Measurements from ENCODE around the gene HIBADH. TPM values are rescaled to one million over a fixed set of nuclear protein-coding genes. Genes with fewer than 3 reads are reported as not detected.

HIBADH gene
- total RNA-seq, 1 experiment from 2014 or later = 31.2 TPM

DNA sequence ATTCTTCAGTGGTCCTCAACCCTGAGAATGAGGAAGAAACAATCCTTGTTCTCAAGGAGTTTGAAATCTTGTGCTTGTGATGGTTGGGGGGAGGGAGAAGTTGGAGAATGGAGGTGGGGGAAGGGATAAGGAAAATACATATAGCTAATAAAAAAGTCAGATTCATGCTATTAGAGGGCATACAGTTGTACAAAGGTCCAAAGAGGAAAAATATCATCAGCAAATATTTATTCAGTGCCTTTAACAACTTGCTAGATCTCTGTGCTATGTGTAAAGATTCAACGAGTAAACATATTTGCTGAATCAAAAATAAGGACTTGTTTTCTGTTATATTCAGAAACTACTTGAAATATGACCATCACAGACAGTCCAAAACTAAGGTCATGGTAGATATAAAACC, 114.4 kb downstream of the HIBADH start:
- Histone ChIP-seq H3K36me3 (ENCODE audit: control insufficient read depth, insufficient read depth, low read length) (no peaks in the 10 kb centered on the region), H3K27ac (ENCODE audit: low read length) (no peak overlapping the region), H3K9me3 (ENCODE audit: control insufficient read depth, insufficient read depth, low read depth, low read length) (no peaks in the 10 kb centered on the region), H3K27me3 (ENCODE audit: control insufficient read depth, insufficient read depth, low read length) (no peaks in the 10 kb centered on the region), H3K4me3 (ENCODE audit: low read depth in 2 of 2, low read length in 2 of 2) (no peak overlapping the region), H3K4me1 (ENCODE audit: control insufficient read depth, insufficient read depth, low read length) (no peaks in the 10 kb centered on the region)
- in situ Hi-C loops (cut with HindIII; ENCODE audit: low pct_unique_long_range_greater_than_20kb, low sequenced_read_pairs) = no loop called here
- intact Hi-C loops (cut with micrococcal nuclease; ENCODE audit: unreplicated experiment) = no loop called here
- ATAC-seq (no peak), DNase-seq (ENCODE audit: low read depth, low spot score) (no peak)
- ChIA-PET POLR2A (no interaction called here), CTCF (no interaction called here)
- no TSS peak for BruUV-seq (replicated peaks)
- TF ChIP-seq TCF7L2 (IDR thresholded peaks at IDR 0.05; ENCODE audit: low read depth, low read length) (no peak), SIN3A (IDR thresholded peaks at IDR 0.05; ENCODE audit: borderline replicate concordance, insufficient read depth, low read depth, low read length) (no peak), POLR2AphosphoS5 (IDR thresholded peaks at IDR 0.05; ENCODE audit: low read depth, low read length) (no peak)
- TF ChIP-seq, protein P1, sequence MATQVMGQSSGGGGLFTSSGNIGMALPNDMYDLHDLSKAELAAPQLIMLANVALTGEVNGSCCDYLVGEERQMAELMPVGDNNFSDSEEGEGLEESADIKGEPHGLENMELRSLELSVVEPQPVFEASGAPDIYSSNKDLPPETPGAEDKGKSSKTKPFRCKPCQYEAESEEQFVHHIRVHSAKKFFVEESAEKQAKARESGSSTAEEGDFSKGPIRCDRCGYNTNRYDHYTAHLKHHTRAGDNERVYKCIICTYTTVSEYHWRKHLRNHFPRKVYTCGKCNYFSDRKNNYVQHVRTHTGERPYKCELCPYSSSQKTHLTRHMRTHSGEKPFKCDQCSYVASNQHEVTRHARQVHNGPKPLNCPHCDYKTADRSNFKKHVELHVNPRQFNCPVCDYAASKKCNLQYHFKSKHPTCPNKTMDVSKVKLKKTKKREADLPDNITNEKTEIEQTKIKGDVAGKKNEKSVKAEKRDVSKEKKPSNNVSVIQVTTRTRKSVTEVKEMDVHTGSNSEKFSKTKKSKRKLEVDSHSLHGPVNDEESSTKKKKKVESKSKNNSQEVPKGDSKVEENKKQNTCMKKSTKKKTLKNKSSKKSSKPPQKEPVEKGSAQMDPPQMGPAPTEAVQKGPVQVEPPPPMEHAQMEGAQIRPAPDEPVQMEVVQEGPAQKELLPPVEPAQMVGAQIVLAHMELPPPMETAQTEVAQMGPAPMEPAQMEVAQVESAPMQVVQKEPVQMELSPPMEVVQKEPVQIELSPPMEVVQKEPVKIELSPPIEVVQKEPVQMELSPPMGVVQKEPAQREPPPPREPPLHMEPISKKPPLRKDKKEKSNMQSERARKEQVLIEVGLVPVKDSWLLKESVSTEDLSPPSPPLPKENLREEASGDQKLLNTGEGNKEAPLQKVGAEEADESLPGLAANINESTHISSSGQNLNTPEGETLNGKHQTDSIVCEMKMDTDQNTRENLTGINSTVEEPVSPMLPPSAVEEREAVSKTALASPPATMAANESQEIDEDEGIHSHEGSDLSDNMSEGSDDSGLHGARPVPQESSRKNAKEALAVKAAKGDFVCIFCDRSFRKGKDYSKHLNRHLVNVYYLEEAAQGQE (IDR thresholded peaks at IDR 0.05; ENCODE audit: insufficient read depth in 1 of 2, low read depth in 2 of 2, low read length in 1 of 2) = no peak
- TF ChIP-seq, protein P2, sequence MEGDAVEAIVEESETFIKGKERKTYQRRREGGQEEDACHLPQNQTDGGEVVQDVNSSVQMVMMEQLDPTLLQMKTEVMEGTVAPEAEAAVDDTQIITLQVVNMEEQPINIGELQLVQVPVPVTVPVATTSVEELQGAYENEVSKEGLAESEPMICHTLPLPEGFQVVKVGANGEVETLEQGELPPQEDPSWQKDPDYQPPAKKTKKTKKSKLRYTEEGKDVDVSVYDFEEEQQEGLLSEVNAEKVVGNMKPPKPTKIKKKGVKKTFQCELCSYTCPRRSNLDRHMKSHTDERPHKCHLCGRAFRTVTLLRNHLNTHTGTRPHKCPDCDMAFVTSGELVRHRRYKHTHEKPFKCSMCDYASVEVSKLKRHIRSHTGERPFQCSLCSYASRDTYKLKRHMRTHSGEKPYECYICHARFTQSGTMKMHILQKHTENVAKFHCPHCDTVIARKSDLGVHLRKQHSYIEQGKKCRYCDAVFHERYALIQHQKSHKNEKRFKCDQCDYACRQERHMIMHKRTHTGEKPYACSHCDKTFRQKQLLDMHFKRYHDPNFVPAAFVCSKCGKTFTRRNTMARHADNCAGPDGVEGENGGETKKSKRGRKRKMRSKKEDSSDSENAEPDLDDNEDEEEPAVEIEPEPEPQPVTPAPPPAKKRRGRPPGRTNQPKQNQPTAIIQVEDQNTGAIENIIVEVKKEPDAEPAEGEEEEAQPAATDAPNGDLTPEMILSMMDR (IDR thresholded peaks at IDR 0.05) = no peak

DNA sequence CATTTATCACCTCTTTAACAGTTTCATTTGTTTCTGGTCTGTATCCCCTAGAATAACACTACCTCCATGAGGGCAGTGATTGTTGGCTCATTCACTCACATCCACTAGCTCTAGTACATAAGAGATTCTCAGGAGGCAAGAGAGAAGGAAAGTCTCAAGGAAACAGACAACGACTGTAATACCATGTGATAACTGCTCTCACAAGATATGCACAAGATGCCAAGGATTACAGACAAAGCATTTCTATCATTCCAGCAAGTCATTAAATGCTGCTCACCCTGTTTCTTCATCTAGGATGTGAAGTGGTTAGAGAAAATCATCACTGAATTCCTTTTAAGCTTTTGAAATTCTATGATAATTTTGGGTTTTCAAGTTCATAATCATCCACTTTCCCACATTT, 115.3 kb downstream of the HIBADH start:
- no TSS peak for BruUV-seq (replicated peaks)
- Histone ChIP-seq H3K36me3 (ENCODE audit: control insufficient read depth, insufficient read depth, low read length) (no peaks in the 10 kb centered on the region), H3K27me3 (ENCODE audit: control insufficient read depth, insufficient read depth, low read length) (no peaks in the 10 kb centered on the region), H3K4me1 (ENCODE audit: control insufficient read depth, insufficient read depth, low read length) (no peaks in the 10 kb centered on the region), H3K9me3 (ENCODE audit: control insufficient read depth, insufficient read depth, low read depth, low read length) (no peaks in the 10 kb centered on the region), H3K27ac (ENCODE audit: low read length) (no peak overlapping the region), H3K4me3 (ENCODE audit: low read depth in 2 of 2, low read length in 2 of 2) (no peak overlapping the region)
- no peak for ATAC-seq
- POLR2A ChIA-PET = no interaction called here
- in situ Hi-C loops (cut with HindIII; ENCODE audit: low pct_unique_long_range_greater_than_20kb, low sequenced_read_pairs) (no loop called here), intact Hi-C loops (cut with micrococcal nuclease; ENCODE audit: unreplicated experiment) (no loop called here)
- CTCF ChIA-PET = no interaction called here
- TF ChIP-seq, protein P1 (IDR thresholded peaks at IDR 0.05; ENCODE audit: insufficient read depth in 1 of 2, low read depth in 2 of 2, low read length in 1 of 2) = no peak
- TF ChIP-seq, protein P2 (IDR thresholded peaks at IDR 0.05) = no peak
- no peak for DNase-seq (ENCODE audit: low read depth, low spot score)

Measured in Panc1 (cell line).